Activated naive CD4-positive, alpha-beta T cell treated with anti-CD3 and anti-CD28 coated beads, Interleukin-2, amount 50 U/mL, for 72 hours (primary cell): ENCODE results near the gene CBLN3. TPM values are rescaled to one million over a fixed set of nuclear protein-coding genes. Genes with fewer than 3 reads are reported as not detected.
A peak's percentile ranks its signal among the peaks of the same experiment; 100 is the strongest.

Source experiments
- ATAC-seq, 2 donors: fragments of 150-1000 bp; cut with Tn5 transposase; 2 replicates each; pipeline ENCODE4 v1.10.0; 2021; ENCODE audit warnings: mild to moderate bottlenecking in 2 of 2, moderate library complexity in 2 of 2
- DNase-seq, 2 donors: peaks; one replicate each; pipeline ENCODE4 v3.0.0; 2021 to 2022; ENCODE audit warnings: low spot score in 2 of 2
- H3K27ac Mint-ChIP-seq, 2 donors: one replicate each; pipeline ENCODE4 v1.8.0; 2022; ENCODE audit warnings: mild to moderate bottlenecking in 2 of 2, mixed read lengths in 2 of 2
- H3K36me3 Mint-ChIP-seq, 2 donors: one replicate each; pipeline ENCODE4 v1.8.0; 2022; ENCODE audit warnings: mixed read lengths in 2 of 2
- H3K9me3 Mint-ChIP-seq, 2 donors: one replicate each; pipeline ENCODE4 v1.8.0; 2022; ENCODE audit warnings: mixed read lengths in 2 of 2
- total RNA-seq, 2 donors: library from RNA; stranded (reverse); gene quantifications; one replicate each; pipeline ENCODE4 v1.2.3, GENCODE V29; 2022

CBLN3 gene
- total RNA-seq, 2 donors from 2014 or later, result 6.5 to 20.1 TPM

GRCh38 chr14:24441904-24442239, 12.4 kb upstream of the CBLN3 start:
- ATAC-seq, result peak; percentile 1 to 14
- DNase-seq, result no peak
- H3K36me3 Mint-ChIP-seq, result peaks cover 30 to 51% of the 10 kb centered on the region in 2 donors
- peak overlapping the region; percentile 98 to 100 for H3K27ac Mint-ChIP-seq
- H3K9me3 Mint-ChIP-seq, result no peaks in the 10 kb centered on the region

GRCh38 chr14:24441485-24441884, 12.0 kb upstream of the CBLN3 start:
- no peak for ATAC-seq
- Mint-ChIP-seq H3K27ac (peak overlapping the region; percentile 98 to 100), H3K9me3 (no peaks in the 10 kb centered on the region), H3K36me3 (peaks cover 30 to 54% of the 10 kb centered on the region in 2 donors)
- no peak for DNase-seq

- no peak for ATAC-seq
- Mint-ChIP-seq H3K27ac (peak overlapping the region; percentile 98 to 100), H3K36me3 (peaks cover 30 to 54% of the 10 kb centered on the region in 2 donors), H3K9me3 (no peaks in the 10 kb centered on the region)
- no peak for DNase-seq
Measured at GRCh38 chr14:24440606-24441399, 11.3 kb upstream of the CBLN3 start.

- DNase-seq (no peak), ATAC-seq (no peak)
- H3K27ac Mint-ChIP-seq, result peak overlapping the region; percentile 98 to 100
- H3K9me3 Mint-ChIP-seq, result no peaks in the 10 kb centered on the region
- H3K36me3 Mint-ChIP-seq, result peaks cover 30 to 54% of the 10 kb centered on the region in 2 donors
Measured at GRCh38 chr14:24439830-24440605, 10.6 kb upstream of the CBLN3 start.

GRCh38 chr14:24439257-24439656, 9.8 kb upstream of the CBLN3 start:
- ATAC-seq (no peak), DNase-seq (no peak)
- H3K27ac Mint-ChIP-seq, result peak overlapping the region; percentile 92 to 98
- H3K9me3 Mint-ChIP-seq, result no peaks in the 10 kb centered on the region
- peaks cover 30 to 49% of the 10 kb centered on the region in 2 donors for H3K36me3 Mint-ChIP-seq

- H3K27ac Mint-ChIP-seq, result peak overlapping the region; percentile 39 to 98
- ATAC-seq, result no peak
- DNase-seq, result no peak
- no peaks in the 10 kb centered on the region for H3K9me3 Mint-ChIP-seq
- H3K36me3 Mint-ChIP-seq, result peaks cover 31 to 48% of the 10 kb centered on the region in 2 donors
Measured at GRCh38 chr14:24438223-24439097, 9.0 kb upstream of the CBLN3 start.

- Mint-ChIP-seq H3K27ac (peak overlapping the region in 1 of 2 donors; percentile 98), H3K36me3 (peaks cover 31 to 46% of the 10 kb centered on the region in 2 donors), H3K9me3 (no peaks in the 10 kb centered on the region)
- ATAC-seq, result no peak
- no peak for DNase-seq
Measured at GRCh38 chr14:24437736-24438067, 8.2 kb upstream of the CBLN3 start.

- no peaks in the 10 kb centered on the region for H3K9me3 Mint-ChIP-seq
- H3K36me3 Mint-ChIP-seq, result peaks cover 27 to 42% of the 10 kb centered on the region in 2 donors
- H3K27ac Mint-ChIP-seq, result peak overlapping the region; percentile 55 to 98
- DNase-seq (no peak), ATAC-seq (no peak)
Measured at GRCh38 chr14:24437020-24437735, 7.7 kb upstream of the CBLN3 start.

GRCh38 chr14:24436355-24437019, 7.0 kb upstream of the CBLN3 start:
- peak overlapping the region; percentile 65 to 98 for H3K27ac Mint-ChIP-seq
- DNase-seq, result peak in 1 of 2 donors; percentile 46

GRCh38 chr14:24435998-24436354, 6.5 kb upstream of the CBLN3 start:
- Mint-ChIP-seq H3K36me3 (peaks cover 26 to 42% of the 10 kb centered on the region in 2 donors), H3K9me3 (no peaks in the 10 kb centered on the region), H3K27ac (peak overlapping the region in 1 of 2 donors; percentile 32)
- DNase-seq (no peak), ATAC-seq (no peak)

More at GRCh38 chr14:24436355-24437019, 7.0 kb upstream of the CBLN3 start:
- Mint-ChIP-seq H3K36me3 (peaks cover 25 to 42% of the 10 kb centered on the region in 2 donors), H3K9me3 (no peaks in the 10 kb centered on the region)
- ATAC-seq, result peak; percentile 36 to 42

- Mint-ChIP-seq H3K9me3 (no peaks in the 10 kb centered on the region), H3K36me3 (peaks cover 26 to 36% of the 10 kb centered on the region in 2 donors), H3K27ac (peak overlapping the region; percentile 32 to 36)
- DNase-seq, result no peak
- no peak for ATAC-seq
Measured at GRCh38 chr14:24435192-24435810, 5.8 kb upstream of the CBLN3 start.

- ATAC-seq (no peak), DNase-seq (no peak)
- Mint-ChIP-seq H3K27ac (peak overlapping the region; percentile 36 to 73), H3K9me3 (no peaks in the 10 kb centered on the region), H3K36me3 (peaks cover 27 to 33% of the 10 kb centered on the region in 2 donors)
Measured at GRCh38 chr14:24434676-24435075, 5.2 kb upstream of the CBLN3 start.

- DNase-seq, result no peak
- no peaks in the 10 kb centered on the region for H3K9me3 Mint-ChIP-seq
- no peak overlapping the region for H3K27ac Mint-ChIP-seq
- H3K36me3 Mint-ChIP-seq, result peaks cover 26 to 27% of the 10 kb centered on the region in 2 donors
- ATAC-seq, result no peak
Measured at GRCh38 chr14:24434036-24434435, 4.6 kb upstream of the CBLN3 start.

GRCh38 chr14:24432259-24433131, 3.0 kb upstream of the CBLN3 start:
- Mint-ChIP-seq H3K9me3 (no peaks in the 10 kb centered on the region), H3K36me3 (peaks cover 26 to 27% of the 10 kb centered on the region in 2 donors), H3K27ac (peak overlapping the region; percentile 53 to 88)
- no peak for DNase-seq
- no peak for ATAC-seq
